ENCODE data around the gene TGFBR3.

TGFBR3 gene

GRCh38 chr1:91885716-91886506 lies at the start of gene TGFBR3:
Gene TGFBR3 (minus strand): TSS chr1:91886151. CDS start chr1:91861531, 24,620 bp downstream.
- DNase-seq (ENCODE audit: low read depth in 2 of 3, low spot score in 1 of 3) = peak; percentile 30 to 70 (median 41)

GRCh38 chr1:91929250-91929649 lies 43.3 kb upstream of the TGFBR3 start:
- DNase-seq (ENCODE audit: low read depth in 2 of 3, low spot score in 1 of 3) = no peak

GRCh38 chr1:91928026-91928425 lies 42.1 kb upstream of the TGFBR3 start:
- no peak for DNase-seq (ENCODE audit: low read depth in 2 of 3, low spot score in 1 of 3)

GRCh38 chr1:91925644-91926435 lies 39.9 kb upstream of the TGFBR3 start:
- DNase-seq (ENCODE audit: low read depth in 2 of 3, low spot score in 1 of 3) = no peak

GRCh38 chr1:91924146-91924545 lies 38.2 kb upstream of the TGFBR3 start:
- DNase-seq (ENCODE audit: low read depth in 2 of 3, low spot score in 1 of 3) = no peak

GRCh38 chr1:91919962-91920361 lies 34.0 kb upstream of the TGFBR3 start:
- DNase-seq (ENCODE audit: low read depth in 2 of 3, low spot score in 1 of 3) = no peak

- no peak for DNase-seq (ENCODE audit: low read depth in 2 of 3, low spot score in 1 of 3)
These were observed 31.0 kb upstream of the TGFBR3 start for GRCh38 chr1:91916811-91917460.

GRCh38 chr1:91916046-91916445 lies 30.1 kb upstream of the TGFBR3 start:
- DNase-seq (ENCODE audit: low read depth in 2 of 3, low spot score in 1 of 3) = no peak

GRCh38 chr1:91913018-91913417 lies 27.1 kb upstream of the TGFBR3 start:
- DNase-seq (ENCODE audit: low read depth in 2 of 3, low spot score in 1 of 3) = no peak

- no peak for DNase-seq (ENCODE audit: low read depth in 2 of 3, low spot score in 1 of 3)
These were observed 26.3 kb upstream of the TGFBR3 start for GRCh38 chr1:91912266-91912665.

- no peak for DNase-seq (ENCODE audit: low read depth in 2 of 3, low spot score in 1 of 3)
These were observed 15.3 kb upstream of the TGFBR3 start for GRCh38 chr1:91901231-91901630.

- no peak for DNase-seq (ENCODE audit: low read depth in 2 of 3, low spot score in 1 of 3)
These were observed 14.6 kb upstream of the TGFBR3 start for GRCh38 chr1:91900562-91900961.

- no peak for DNase-seq (ENCODE audit: low read depth in 2 of 3, low spot score in 1 of 3)
These were observed 11.1 kb upstream of the TGFBR3 start for GRCh38 chr1:91897016-91897415.

- no peak for DNase-seq (ENCODE audit: low read depth in 2 of 3, low spot score in 1 of 3)
These were observed 10.0 kb upstream of the TGFBR3 start for GRCh38 chr1:91895832-91896556.

- no peak for DNase-seq (ENCODE audit: low read depth in 2 of 3, low spot score in 1 of 3)
These were observed 8.2 kb upstream of the TGFBR3 start for GRCh38 chr1:91894036-91894761.

- DNase-seq (ENCODE audit: low read depth in 2 of 3, low spot score in 1 of 3) = no peak
These were observed 6.0 kb upstream of the TGFBR3 start for GRCh38 chr1:91891969-91892368.

GRCh38 chr1:91891454-91891853 lies 5.5 kb upstream of the TGFBR3 start:
- DNase-seq (ENCODE audit: low read depth in 2 of 3, low spot score in 1 of 3) = no peak

GRCh38 chr1:91889717-91890459 lies 3.9 kb upstream of the TGFBR3 start:
- no peak for DNase-seq (ENCODE audit: low read depth in 2 of 3, low spot score in 1 of 3)

- DNase-seq (ENCODE audit: low read depth in 2 of 3, low spot score in 1 of 3) = peak in 1 of 3 donors; percentile 19
These were observed 687 bp downstream of the TGFBR3 start for GRCh38 chr1:91885213-91885715.

All from stimulated activated CD4-positive, alpha-beta T cell treated with anti-CD3 and anti-CD28 coated beads, Interleukin-12 subunit alpha, Interleukin-12 subunit beta, amount 100 ng/mL, for 48 hours (primary cell).